ENCODE measurements around the gene SAMD4A. TPM values are rescaled to one million over a fixed set of nuclear protein-coding genes. Genes with fewer than 3 reads are reported as not detected.

Gene SAMD4A
- total RNA-seq, 1 donor from 2014 or later: 30.0 TPM

GRCh38 chr14:54789166-54789565 is 222.2 kb downstream of the SAMD4A start:
- Mint-ChIP-seq H3K4me3 (no peak overlapping the region), H3K4me1 (no peaks in the 10 kb centered on the region), H3K9me3 (no peaks in the 10 kb centered on the region), H3K36me3 (peaks cover 14% of the 10 kb centered on the region), H3K27me3 (ENCODE audit: low read depth) (no peaks in the 10 kb centered on the region), H3K27ac (no peak overlapping the region)
- DNase-seq (ENCODE audit: low spot score in 2 of 2, unreplicated experiment in 2 of 2): no peak
- TF ChIP-seq CTCF (IDR thresholded peaks at IDR 0.05; ENCODE audit: unreplicated experiment): no peak

- H3K27ac Mint-ChIP-seq: no peak overlapping the region
Observed at GRCh38 chr14:54789781-54790480, 223.0 kb downstream of the SAMD4A start.

GRCh38 chr14:54791001-54791400 is 224.1 kb downstream of the SAMD4A start:
- no peak for DNase-seq (ENCODE audit: low spot score in 2 of 2, unreplicated experiment in 2 of 2)
- Mint-ChIP-seq H3K27ac (no peak overlapping the region), H3K27me3 (ENCODE audit: low read depth) (no peaks in the 10 kb centered on the region), H3K4me1 (no peaks in the 10 kb centered on the region), H3K9me3 (peaks cover 6% of the 10 kb centered on the region), H3K36me3 (peaks cover 13% of the 10 kb centered on the region), H3K4me3 (no peak overlapping the region)
- TF ChIP-seq CTCF (IDR thresholded peaks at IDR 0.05; ENCODE audit: unreplicated experiment): no peak

More at GRCh38 chr14:54789781-54790480, 223.0 kb downstream of the SAMD4A start:
- Mint-ChIP-seq H3K9me3 (no peaks in the 10 kb centered on the region), H3K36me3 (peaks cover 14% of the 10 kb centered on the region), H3K27me3 (ENCODE audit: low read depth) (no peaks in the 10 kb centered on the region), H3K4me3 (no peak overlapping the region), H3K4me1 (no peaks in the 10 kb centered on the region)
- no peak for TF ChIP-seq CTCF (IDR thresholded peaks at IDR 0.05; ENCODE audit: unreplicated experiment)
- DNase-seq (ENCODE audit: low spot score in 2 of 2, unreplicated experiment in 2 of 2): no peak

- no peak overlapping the region for H3K27ac Mint-ChIP-seq
- H3K27me3 Mint-ChIP-seq (ENCODE audit: low read depth): no peaks in the 10 kb centered on the region
- no peak for TF ChIP-seq CTCF (IDR thresholded peaks at IDR 0.05; ENCODE audit: unreplicated experiment)
- H3K9me3 Mint-ChIP-seq: peaks cover 6% of the 10 kb centered on the region
- H3K36me3 Mint-ChIP-seq: peaks cover 13% of the 10 kb centered on the region
- no peak for DNase-seq (ENCODE audit: low spot score in 2 of 2, unreplicated experiment in 2 of 2)
- H3K4me1 Mint-ChIP-seq: no peaks in the 10 kb centered on the region
- no peak overlapping the region for H3K4me3 Mint-ChIP-seq
Observed at GRCh38 chr14:54792288-54792687, 225.4 kb downstream of the SAMD4A start.

- H3K27ac Mint-ChIP-seq: no peak overlapping the region
- DNase-seq (ENCODE audit: low spot score in 2 of 2, unreplicated experiment in 2 of 2): no peak
- TF ChIP-seq CTCF (IDR thresholded peaks at IDR 0.05; ENCODE audit: unreplicated experiment): no peak
- H3K27me3 Mint-ChIP-seq (ENCODE audit: low read depth): no peaks in the 10 kb centered on the region
- peaks cover 6% of the 10 kb centered on the region for H3K9me3 Mint-ChIP-seq
- peaks cover 5% of the 10 kb centered on the region for H3K36me3 Mint-ChIP-seq
- no peak overlapping the region for H3K4me3 Mint-ChIP-seq
- no peaks in the 10 kb centered on the region for H3K4me1 Mint-ChIP-seq
Observed at GRCh38 chr14:54794159-54794558, 227.2 kb downstream of the SAMD4A start.

Data from mesothelial cell of epicardium (in vitro differentiated cells).